Stimulated activated CD8-positive, alpha-beta memory T cell treated with anti-CD3 and anti-CD28 coated beads, Interleukin-12 subunit alpha, Interleukin-12 subunit beta, amount 100 ng/mL, for 4 hours (primary cell): ENCODE measurements around the gene ADCY5.

Source experiments
- DNase-seq: peaks from one replicate; pipeline ENCODE4 v3.0.0-alpha.2; 2020; ENCODE audit warnings: low read depth

Gene ADCY5

GRCh38 chr3:123369085-123369484 lies 79.8 kb downstream of the ADCY5 start:
- no peak for DNase-seq

GRCh38 chr3:123367467-123368154 lies 81.3 kb downstream of the ADCY5 start:
- DNase-seq: no peak

GRCh38 chr3:123365450-123366143 lies 83.3 kb downstream of the ADCY5 start:
- DNase-seq: no peak

- DNase-seq: no peak
These were observed 87.8 kb downstream of the ADCY5 start for GRCh38 chr3:123361071-123361470.

- DNase-seq: no peak
These were observed 91.6 kb downstream of the ADCY5 start for GRCh38 chr3:123357275-123357674.

- DNase-seq: no peak
These were observed 95.0 kb downstream of the ADCY5 start for GRCh38 chr3:123353850-123354233.

GRCh38 chr3:123353227-123353849 lies 95.6 kb downstream of the ADCY5 start:
- DNase-seq: no peak

GRCh38 chr3:123352134-123352554 lies 96.7 kb downstream of the ADCY5 start:
- no peak for DNase-seq

GRCh38 chr3:123351501-123351900 lies 97.4 kb downstream of the ADCY5 start:
- DNase-seq: no peak

GRCh38 chr3:123350971-123351370 lies 97.9 kb downstream of the ADCY5 start:
- DNase-seq: no peak

GRCh38 chr3:123349566-123350435 lies 99.1 kb downstream of the ADCY5 start:
- no peak for DNase-seq

GRCh38 chr3:123349201-123349535 lies 99.7 kb downstream of the ADCY5 start:
- no peak for DNase-seq

GRCh38 chr3:123348471-123349200 lies 100.3 kb downstream of the ADCY5 start:
- DNase-seq: no peak

- no peak for DNase-seq
These were observed 101.1 kb downstream of the ADCY5 start for GRCh38 chr3:123347691-123348264.

- DNase-seq: no peak
These were observed 101.7 kb downstream of the ADCY5 start for GRCh38 chr3:123347205-123347604.

GRCh38 chr3:123346021-123346420 lies 102.9 kb downstream of the ADCY5 start:
- DNase-seq: no peak

- no peak for DNase-seq
These were observed 103.8 kb downstream of the ADCY5 start for GRCh38 chr3:123344907-123345594.

GRCh38 chr3:123344175-123344906 lies 104.5 kb downstream of the ADCY5 start:
- no peak for DNase-seq

- DNase-seq: no peak
These were observed 105.4 kb downstream of the ADCY5 start for GRCh38 chr3:123343296-123344174.
